ENCODE measurements around the gene DEDD. TPM values are rescaled to one million over a fixed set of nuclear protein-coding genes. Genes with fewer than 3 reads are reported as not detected.

DEDD gene
- total and polyA plus RNA-seq, 2 of the 13 experiments (the other 11 are each of a cell fraction or from before 2014, with no cell fraction given): 12.6 to 27.8 TPM

DNA sequence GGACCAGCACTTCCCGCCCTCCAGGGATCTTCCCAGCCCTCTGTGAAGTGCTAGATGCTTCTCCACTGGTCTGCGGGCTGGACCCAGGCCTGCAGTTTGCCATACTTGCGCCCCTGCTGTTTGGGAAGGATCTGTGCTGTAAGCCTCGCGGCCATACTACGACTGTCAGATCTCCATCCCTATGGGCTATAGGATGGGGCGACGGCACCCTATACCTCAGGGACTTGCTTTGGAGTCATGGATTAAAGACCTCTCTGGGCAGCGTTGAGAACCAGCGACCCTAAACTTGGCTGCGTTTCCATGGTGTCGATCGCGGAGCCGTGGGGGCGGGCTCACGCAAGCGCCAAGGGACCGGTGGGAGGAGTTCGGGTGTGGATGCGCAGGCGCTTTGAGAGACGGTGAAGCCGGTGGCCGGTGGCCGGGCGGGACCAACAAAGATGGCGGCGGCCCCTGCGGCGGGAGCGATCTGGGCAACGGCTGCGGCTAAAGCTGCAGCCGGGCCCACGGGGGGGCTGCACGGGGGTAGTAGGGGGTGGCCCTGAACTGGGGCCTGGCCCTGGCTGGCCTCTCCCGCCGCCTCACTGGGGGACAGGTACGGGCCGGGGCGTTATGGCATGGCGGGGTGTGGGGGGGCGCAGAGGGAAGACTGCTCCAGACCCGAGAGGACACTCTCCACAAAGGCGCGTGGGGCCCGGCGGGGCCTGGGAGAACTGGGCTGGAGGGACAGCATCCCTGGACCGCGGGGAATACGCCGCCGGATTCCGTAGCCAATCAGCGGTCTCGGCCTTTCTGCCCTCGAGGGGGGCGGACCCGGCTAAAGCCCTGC is 26.8 kb upstream of the DEDD start, which contains the start of gene USP21 (continued):
- TF ChIP-seq MNT (IDR thresholded peaks at IDR 0.05) (no peak), ZNF484 (CRISPR knock-in tag; IDR thresholded peaks at IDR 0.05; ENCODE audit: borderline replicate concordance, low read depth) (no peak), ZNF562 (CRISPR knock-in tag; IDR thresholded peaks at IDR 0.05; ENCODE audit: borderline replicate concordance) (no peak), GTF3A (CRISPR knock-in tag; conservative IDR thresholded peaks at IDR 0.05) (no peak), THAP7 (CRISPR knock-in tag; IDR thresholded peaks at IDR 0.05) (no peak), IKZF1 (IDR thresholded peaks at IDR 0.05) (no peak), KMT2B (CRISPR knock-in tag; IDR thresholded peaks at IDR 0.05) (peak; percentile 37; the same call in 1 of the 2 replicates), ZNF34 (CRISPR knock-in tag; IDR thresholded peaks at IDR 0.05; ENCODE audit: borderline replicate concordance) (0 out of 2 replicates have a peak, but pooled peaks have one; percentile 73), DMAP1 (CRISPR knock-in tag; IDR thresholded peaks at IDR 0.05) (no peak), ZNF740 (CRISPR knock-in tag; IDR thresholded peaks at IDR 0.05) (peak; percentile 90), CENPX (CRISPR knock-in tag; IDR thresholded peaks at IDR 0.05) (no peak), MEIS1 (CRISPR knock-in tag; IDR thresholded peaks at IDR 0.05; ENCODE audit: borderline replicate concordance) (no peak), ZMYM2 (CRISPR knock-in tag; IDR thresholded peaks at IDR 0.05) (no peak), ZNF30 (CRISPR knock-in tag; IDR thresholded peaks at IDR 0.05) (no peak), ZNF124 (CRISPR knock-in tag; IDR thresholded peaks at IDR 0.05) (0 out of 2 replicates have a peak, but pooled peaks have one; percentile 23), RARA (CRISPR knock-in tag; IDR thresholded peaks at IDR 0.05) (no peak), ZNF589 (CRISPR knock-in tag; conservative IDR thresholded peaks at IDR 0.05) (no peak), MBD4 (IDR thresholded peaks at IDR 0.05; ENCODE audit: borderline replicate concordance, low read length) (no peak), TBX3 (IDR thresholded peaks at IDR 0.05; ENCODE audit: borderline replicate concordance) (no peak), CBX2 (IDR thresholded peaks at IDR 0.05; ENCODE audit: low read depth, low read length) (no peak), CBX2 (CRISPR knock-in tag; IDR thresholded peaks at IDR 0.05; ENCODE audit: low read depth) (no peak), SNAI1 (CRISPR knock-in tag; IDR thresholded peaks at IDR 0.05; ENCODE audit: borderline replicate concordance) (no peak), ZNF83 (CRISPR knock-in tag; IDR thresholded peaks at IDR 0.05; ENCODE audit: borderline replicate concordance) (no peak)
- TF ChIP-seq, protein P1, sequence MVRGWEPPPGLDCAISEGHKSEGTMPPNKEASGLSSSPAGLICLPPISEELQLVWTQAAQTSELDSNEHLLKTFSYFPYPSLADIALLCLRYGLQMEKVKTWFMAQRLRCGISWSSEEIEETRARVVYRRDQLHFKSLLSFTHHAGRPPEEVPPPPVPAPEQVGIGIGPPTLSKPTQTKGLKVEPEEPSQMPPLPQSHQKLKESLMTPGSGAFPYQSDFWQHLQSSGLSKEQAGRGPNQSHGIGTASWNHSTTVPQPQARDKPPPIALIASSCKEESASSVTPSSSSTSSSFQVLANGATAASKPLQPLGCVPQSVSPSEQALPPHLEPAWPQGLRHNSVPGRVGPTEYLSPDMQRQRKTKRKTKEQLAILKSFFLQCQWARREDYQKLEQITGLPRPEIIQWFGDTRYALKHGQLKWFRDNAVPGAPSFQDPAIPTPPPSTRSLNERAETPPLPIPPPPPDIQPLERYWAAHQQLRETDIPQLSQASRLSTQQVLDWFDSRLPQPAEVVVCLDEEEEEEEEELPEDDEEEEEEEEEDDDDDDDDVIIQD (CRISPR knock-in tag; IDR thresholded peaks at IDR 0.05; ENCODE audit: low read depth): no peak
- TF ChIP-seq, protein P2, sequence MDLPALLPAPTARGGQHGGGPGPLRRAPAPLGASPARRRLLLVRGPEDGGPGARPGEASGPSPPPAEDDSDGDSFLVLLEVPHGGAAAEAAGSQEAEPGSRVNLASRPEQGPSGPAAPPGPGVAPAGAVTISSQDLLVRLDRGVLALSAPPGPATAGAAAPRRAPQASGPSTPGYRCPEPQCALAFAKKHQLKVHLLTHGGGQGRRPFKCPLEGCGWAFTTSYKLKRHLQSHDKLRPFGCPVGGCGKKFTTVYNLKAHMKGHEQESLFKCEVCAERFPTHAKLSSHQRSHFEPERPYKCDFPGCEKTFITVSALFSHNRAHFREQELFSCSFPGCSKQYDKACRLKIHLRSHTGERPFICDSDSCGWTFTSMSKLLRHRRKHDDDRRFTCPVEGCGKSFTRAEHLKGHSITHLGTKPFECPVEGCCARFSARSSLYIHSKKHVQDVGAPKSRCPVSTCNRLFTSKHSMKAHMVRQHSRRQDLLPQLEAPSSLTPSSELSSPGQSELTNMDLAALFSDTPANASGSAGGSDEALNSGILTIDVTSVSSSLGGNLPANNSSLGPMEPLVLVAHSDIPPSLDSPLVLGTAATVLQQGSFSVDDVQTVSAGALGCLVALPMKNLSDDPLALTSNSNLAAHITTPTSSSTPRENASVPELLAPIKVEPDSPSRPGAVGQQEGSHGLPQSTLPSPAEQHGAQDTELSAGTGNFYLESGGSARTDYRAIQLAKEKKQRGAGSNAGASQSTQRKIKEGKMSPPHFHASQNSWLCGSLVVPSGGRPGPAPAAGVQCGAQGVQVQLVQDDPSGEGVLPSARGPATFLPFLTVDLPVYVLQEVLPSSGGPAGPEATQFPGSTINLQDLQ (CRISPR knock-in tag; IDR thresholded peaks at IDR 0.05): no peak

Data from HepG2 (cell line).